ENCODE measurements around the gene IL11. TPM values are rescaled to one million over a fixed set of nuclear protein-coding genes. Genes with fewer than 3 reads are reported as not detected.
A peak's percentile ranks its signal among the peaks of the same experiment; 100 is the strongest.

Gene IL11
- total RNA-seq, 3 donors from 2014 or later: 0.24 to 0.32 (median 0.29) TPM

GRCh38 chr19:55353803-55354697, 16.2 kb downstream of the IL11 start:
- Histone ChIP-seq H3K36me3 (ENCODE audit: low read depth) (no peaks in the 10 kb centered on the region), H3K4me1 (ENCODE audit: low read depth) (peaks cover 17% of the 10 kb centered on the region), H3K9me3 (no peaks in the 10 kb centered on the region), H3K4me3 (no peak overlapping the region)
- DNase-seq: peak; percentile 78 to 87 (median 85)
- TF ChIP-seq, protein P1, sequence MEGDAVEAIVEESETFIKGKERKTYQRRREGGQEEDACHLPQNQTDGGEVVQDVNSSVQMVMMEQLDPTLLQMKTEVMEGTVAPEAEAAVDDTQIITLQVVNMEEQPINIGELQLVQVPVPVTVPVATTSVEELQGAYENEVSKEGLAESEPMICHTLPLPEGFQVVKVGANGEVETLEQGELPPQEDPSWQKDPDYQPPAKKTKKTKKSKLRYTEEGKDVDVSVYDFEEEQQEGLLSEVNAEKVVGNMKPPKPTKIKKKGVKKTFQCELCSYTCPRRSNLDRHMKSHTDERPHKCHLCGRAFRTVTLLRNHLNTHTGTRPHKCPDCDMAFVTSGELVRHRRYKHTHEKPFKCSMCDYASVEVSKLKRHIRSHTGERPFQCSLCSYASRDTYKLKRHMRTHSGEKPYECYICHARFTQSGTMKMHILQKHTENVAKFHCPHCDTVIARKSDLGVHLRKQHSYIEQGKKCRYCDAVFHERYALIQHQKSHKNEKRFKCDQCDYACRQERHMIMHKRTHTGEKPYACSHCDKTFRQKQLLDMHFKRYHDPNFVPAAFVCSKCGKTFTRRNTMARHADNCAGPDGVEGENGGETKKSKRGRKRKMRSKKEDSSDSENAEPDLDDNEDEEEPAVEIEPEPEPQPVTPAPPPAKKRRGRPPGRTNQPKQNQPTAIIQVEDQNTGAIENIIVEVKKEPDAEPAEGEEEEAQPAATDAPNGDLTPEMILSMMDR (IDR thresholded peaks at IDR 0.05): no peak
- intact Hi-C loops (cut with DNase I, micrococcal nuclease): no loop called here
- peak; percentile 88 for ATAC-seq

- no peaks in the 10 kb centered on the region for H3K36me3 ChIP-seq (ENCODE audit: low read depth)
- ATAC-seq (no peak), DNase-seq (no peak)
- TF ChIP-seq, protein P1 (IDR thresholded peaks at IDR 0.05): no peak
- no peaks in the 10 kb centered on the region for H3K9me3 ChIP-seq
- no peak overlapping the region for H3K4me3 ChIP-seq
- intact Hi-C loops (cut with DNase I, micrococcal nuclease): no loop called here
- peaks cover 17% of the 10 kb centered on the region for H3K4me1 ChIP-seq (ENCODE audit: low read depth)
Observed at GRCh38 chr19:55353356-55353802, 16.9 kb downstream of the IL11 start.

GRCh38 chr19:55352549-55353145, 17.6 kb downstream of the IL11 start:
- intact Hi-C loops (cut with DNase I, micrococcal nuclease): no loop called here
- H3K4me1 ChIP-seq (ENCODE audit: low read depth): peaks cover 17% of the 10 kb centered on the region
- ATAC-seq (no peak), DNase-seq (no peak)
- H3K9me3 ChIP-seq: no peaks in the 10 kb centered on the region
- H3K4me3 ChIP-seq: no peak overlapping the region
- no peaks in the 10 kb centered on the region for H3K36me3 ChIP-seq (ENCODE audit: low read depth)
- TF ChIP-seq, protein P1 (IDR thresholded peaks at IDR 0.05): no peak

GRCh38 chr19:55352040-55352439, 18.2 kb downstream of the IL11 start:
- ATAC-seq (no peak), DNase-seq (no peak)
- TF ChIP-seq, protein P1 (IDR thresholded peaks at IDR 0.05): no peak
- Histone ChIP-seq H3K9me3 (no peaks in the 10 kb centered on the region), H3K4me3 (no peak overlapping the region), H3K4me1 (ENCODE audit: low read depth) (peaks cover 17% of the 10 kb centered on the region), H3K36me3 (ENCODE audit: low read depth) (no peaks in the 10 kb centered on the region)
- intact Hi-C loops (cut with DNase I, micrococcal nuclease): no loop called here

DNA sequence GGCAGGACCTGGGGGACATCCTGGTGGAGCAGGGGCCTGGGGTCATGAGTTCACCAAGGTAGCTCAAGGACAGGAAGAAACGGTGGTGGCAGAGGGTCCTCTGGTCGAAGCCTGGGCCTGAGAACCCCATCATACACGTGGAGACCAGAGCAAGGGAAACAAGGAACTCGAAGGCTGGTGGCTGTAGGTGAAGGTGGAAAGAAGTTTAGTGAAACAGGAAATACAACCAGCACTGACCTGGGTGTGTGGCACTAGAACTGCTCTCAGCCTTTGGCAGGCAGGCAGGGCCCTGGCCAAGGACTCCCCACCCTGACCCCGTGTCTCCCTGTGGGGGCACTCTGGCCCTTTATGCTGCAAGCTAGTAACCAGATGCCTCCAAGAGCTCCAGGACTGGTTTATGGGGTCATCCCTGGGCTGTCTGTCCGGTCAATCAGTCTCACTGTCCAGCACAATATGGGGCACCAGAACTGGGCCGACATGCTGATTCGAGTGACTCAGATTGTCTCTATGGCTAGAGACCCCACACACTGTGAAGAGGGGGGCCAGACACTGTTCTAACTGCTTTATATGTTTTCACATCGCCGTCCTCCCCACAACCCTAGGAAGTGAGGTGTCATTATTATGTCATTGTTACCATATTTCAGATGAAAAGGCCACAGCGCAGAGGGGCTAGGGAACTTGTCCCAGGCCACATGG, 19.5 kb downstream of the IL11 start:
- intact Hi-C loops (cut with DNase I, micrococcal nuclease): no loop called here
- ATAC-seq: peak; percentile 29
- DNase-seq: peak in 1 of 3 donors; percentile 55
- H3K9me3 ChIP-seq: no peaks in the 10 kb centered on the region
- H3K4me3 ChIP-seq: no peak overlapping the region
- TF ChIP-seq, protein P1 (IDR thresholded peaks at IDR 0.05): no peak
- H3K4me1 ChIP-seq (ENCODE audit: low read depth): peaks cover 21% of the 10 kb centered on the region
- H3K36me3 ChIP-seq (ENCODE audit: low read depth): no peaks in the 10 kb centered on the region
